ENCODE measurements around the gene HNRNPH3.

- no peak for TF ChIP-seq CTCF (IDR thresholded peaks at IDR 0.05; ENCODE audit: insufficient read depth, low read length)
- TF ChIP-seq POLR2AphosphoS5 (IDR thresholded peaks at IDR 0.05; ENCODE audit: low read depth): no peak
Observed at GRCh38 chr10:68329506-68329861, 2.4 kb upstream of the HNRNPH3 start.
